Choroid plexus epithelial cell (primary cell): ENCODE measurements around the gene UBR3.

Source experiments
- DNase-seq: peaks from one replicate; pipeline ENCODE4 v3.0.0-alpha.2; 2010; ENCODE audit warnings: low read depth
- H3K4me3 ChIP-seq: 2 replicates; pipeline ENCODE4 v1.5.1; 2011; ENCODE audit warnings: low read depth, mild to moderate bottlenecking, control low read depth, low read length, moderate library complexity
- TF ChIP-seq, protein P1 (sequence below): conservative IDR thresholded peaks from 2 replicates; pipeline ENCODE4 v1.5.1; 2011; ENCODE audit warnings: low read depth, mild to moderate bottlenecking, control low read depth, inconsistent platforms, low read length, moderate library complexity

Gene UBR3

DNA sequence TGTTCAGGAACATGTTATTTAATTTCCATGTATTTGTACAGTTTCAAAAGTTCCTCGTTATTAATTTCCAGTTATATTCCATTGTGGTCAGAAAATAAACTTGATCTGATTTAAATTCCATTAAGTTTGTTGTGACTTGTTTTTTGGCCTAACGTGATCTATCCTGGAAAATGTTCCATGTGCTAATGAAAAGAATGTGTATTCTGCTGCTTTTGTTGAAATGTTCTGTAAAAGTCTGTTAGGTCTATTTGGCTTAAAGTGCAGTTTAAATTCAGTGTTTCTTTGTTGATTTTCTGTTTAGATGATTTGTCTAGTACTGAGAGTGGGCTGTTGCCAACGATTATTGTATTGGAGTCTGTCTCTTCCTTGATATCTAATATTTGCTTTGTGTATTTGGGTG, 148.0 kb downstream of the UBR3 start:
- TF ChIP-seq, protein P1, sequence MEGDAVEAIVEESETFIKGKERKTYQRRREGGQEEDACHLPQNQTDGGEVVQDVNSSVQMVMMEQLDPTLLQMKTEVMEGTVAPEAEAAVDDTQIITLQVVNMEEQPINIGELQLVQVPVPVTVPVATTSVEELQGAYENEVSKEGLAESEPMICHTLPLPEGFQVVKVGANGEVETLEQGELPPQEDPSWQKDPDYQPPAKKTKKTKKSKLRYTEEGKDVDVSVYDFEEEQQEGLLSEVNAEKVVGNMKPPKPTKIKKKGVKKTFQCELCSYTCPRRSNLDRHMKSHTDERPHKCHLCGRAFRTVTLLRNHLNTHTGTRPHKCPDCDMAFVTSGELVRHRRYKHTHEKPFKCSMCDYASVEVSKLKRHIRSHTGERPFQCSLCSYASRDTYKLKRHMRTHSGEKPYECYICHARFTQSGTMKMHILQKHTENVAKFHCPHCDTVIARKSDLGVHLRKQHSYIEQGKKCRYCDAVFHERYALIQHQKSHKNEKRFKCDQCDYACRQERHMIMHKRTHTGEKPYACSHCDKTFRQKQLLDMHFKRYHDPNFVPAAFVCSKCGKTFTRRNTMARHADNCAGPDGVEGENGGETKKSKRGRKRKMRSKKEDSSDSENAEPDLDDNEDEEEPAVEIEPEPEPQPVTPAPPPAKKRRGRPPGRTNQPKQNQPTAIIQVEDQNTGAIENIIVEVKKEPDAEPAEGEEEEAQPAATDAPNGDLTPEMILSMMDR, result no peak
- H3K4me3 ChIP-seq, result no peak overlapping the region
- DNase-seq, result no peak

DNA sequence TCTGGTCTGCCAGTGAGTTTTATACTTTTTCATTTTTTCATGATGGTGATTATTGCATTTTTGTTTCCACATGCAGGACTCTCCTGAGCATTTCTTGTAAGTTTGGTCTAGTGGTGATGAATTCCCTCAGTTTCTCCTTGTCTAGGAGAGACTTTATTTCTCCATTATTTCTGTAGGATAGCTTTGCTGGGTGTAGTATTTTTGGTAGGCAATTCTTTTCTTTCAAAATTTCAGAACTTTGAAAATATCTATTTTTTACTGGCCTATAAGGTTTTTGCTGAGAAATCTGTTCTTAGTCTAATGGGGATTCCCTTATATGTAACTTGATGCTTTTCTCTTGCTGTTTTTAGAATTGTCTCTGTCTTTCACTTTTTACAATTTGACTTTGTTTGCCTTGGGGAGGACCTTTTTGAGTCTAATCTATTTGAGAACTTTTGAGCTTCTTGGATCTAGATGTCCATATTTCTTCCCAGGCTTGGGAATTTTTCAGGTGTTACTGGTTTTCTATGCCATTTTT, 149.1 kb downstream of the UBR3 start:
- no peak for DNase-seq
- TF ChIP-seq, protein P1, result no peak
- H3K4me3 ChIP-seq, result no peak overlapping the region

DNA sequence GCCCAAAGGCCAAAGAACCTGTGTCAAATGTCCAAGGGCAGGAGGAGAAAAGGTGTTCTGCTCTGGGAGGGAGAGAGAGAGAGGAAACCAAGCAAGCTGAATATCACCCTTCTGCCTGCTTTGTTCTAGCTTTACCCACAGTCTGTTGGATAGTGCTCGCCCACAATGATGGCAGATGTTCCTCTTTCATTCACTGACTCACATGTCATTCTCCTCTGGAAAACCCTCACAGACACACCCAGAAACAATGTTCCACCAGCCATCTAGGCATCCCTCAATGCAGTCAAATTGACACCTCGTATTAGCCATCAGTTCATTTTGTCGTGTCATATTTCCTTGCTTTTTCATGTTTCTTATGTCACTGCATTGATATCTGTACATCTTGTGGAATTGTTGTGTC, 150.3 kb downstream of the UBR3 start:
- TF ChIP-seq, protein P1, result no peak
- H3K4me3 ChIP-seq, result no peak overlapping the region

DNA sequence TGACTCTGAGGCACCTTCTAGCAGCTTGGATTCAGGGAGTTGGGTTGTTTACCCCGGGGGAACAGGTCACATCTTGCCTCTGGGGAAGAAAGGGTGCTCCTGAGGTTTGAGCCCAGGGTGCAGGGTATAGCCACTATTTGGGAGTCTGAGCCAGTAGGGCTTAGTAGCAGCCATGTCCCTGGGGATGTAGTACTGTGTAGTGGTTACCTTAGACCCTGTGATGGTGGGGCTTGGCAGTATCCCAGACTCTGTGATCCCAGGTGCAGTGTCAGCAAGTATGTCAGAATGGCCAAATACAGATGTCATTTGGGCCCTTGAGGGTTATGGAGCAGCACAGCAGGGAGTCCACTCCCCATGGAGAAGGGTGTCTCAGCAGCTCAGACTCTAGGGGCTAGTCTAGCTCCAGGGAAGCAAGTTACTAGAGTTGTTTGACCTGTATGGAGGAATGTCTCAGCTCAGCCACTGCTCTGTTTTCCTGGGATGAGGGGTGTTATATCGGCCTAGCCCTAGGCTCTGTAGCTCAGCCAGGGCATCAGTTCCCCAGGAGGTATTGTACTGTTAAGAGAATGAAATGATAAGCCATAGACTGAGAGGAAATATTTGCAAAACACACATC, 151.3 kb downstream of the UBR3 start:
- no peak for DNase-seq
- TF ChIP-seq, protein P1, result no peak
- H3K4me3 ChIP-seq, result no peak overlapping the region

More for the DNA sequence above, 150.3 kb downstream of the UBR3 start:
- no peak for DNase-seq

DNA sequence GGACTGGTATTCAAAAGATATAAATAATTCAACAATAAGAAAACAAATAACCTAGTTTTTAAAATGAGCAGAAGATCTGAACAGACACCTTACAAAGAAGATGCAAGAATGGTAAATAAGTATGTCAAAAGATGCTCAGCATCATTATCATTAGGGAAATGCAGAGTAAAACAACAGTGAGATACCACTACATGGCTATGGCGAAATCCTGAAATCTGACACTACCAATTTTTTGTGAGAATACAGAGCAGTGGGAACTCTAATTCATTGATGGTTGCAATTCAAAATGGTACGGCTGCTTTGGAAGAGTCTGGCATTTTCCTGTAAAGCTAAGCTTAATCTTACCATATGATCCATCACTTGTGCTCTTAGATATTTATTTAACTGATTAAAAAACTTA, 151.8 kb downstream of the UBR3 start:
- DNase-seq, result peak; percentile 23
- H3K4me3 ChIP-seq, result no peak overlapping the region
- TF ChIP-seq, protein P1, result no peak

DNA sequence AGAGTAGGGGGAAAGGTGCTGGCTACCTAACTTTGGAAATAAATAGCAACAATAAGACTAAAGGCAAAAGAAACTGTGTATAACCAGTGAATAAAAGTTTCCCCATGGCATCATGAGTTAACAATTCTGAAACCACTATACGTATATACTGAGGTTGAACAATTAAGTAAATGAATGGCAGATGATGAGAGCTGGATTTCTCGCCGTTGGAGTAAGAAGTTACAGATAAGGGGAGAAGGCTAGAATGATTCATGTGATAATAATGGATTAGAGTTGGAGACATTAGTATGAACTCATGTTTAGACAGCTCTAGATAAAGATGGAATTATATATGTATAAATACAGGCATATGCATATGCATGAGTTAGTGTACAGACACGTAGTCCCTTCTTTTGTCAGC, 152.7 kb downstream of the UBR3 start:
- TF ChIP-seq, protein P1, result no peak
- H3K4me3 ChIP-seq, result no peak overlapping the region
- peak; percentile 28 for DNase-seq

DNA sequence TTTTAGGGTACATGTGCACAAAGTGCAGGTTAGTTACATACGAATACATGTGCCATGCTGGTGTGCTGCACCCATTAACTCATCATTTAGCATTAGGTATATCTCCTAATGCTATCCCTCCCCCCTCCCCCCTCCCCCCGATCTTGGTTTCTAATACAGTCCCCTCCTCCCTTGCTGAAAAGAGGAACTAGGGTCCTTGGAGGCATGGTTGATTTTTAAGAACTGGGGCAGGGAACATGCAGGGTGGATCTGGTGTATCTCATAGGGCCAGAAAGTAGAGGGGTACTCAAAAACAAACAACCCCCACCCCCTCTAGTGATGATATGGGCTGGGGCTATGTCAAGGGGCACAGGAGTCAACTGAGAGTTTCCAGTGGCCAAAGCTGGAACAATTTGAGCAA, 153.4 kb downstream of the UBR3 start:
- H3K4me3 ChIP-seq, result no peak overlapping the region
- DNase-seq, result no peak
- TF ChIP-seq, protein P1, result no peak
